Suppressor macrophage treated with lipopolysaccharide for 4 hours (primary cell): ENCODE measurements around the gene MAML3.

Experiments used
- DNase-seq: peaks from one replicate; pipeline ENCODE4 v3.0.0-alpha.2; 2020

The MAML3 gene

GRCh38 chr4:139826426-139826825 is 327.6 kb downstream of the MAML3 start:
- no peak for DNase-seq

- no peak for DNase-seq
Measured at GRCh38 chr4:139825523-139826014, 328.4 kb downstream of the MAML3 start.

GRCh38 chr4:139824882-139825522 is 329.0 kb downstream of the MAML3 start:
- no peak for DNase-seq

GRCh38 chr4:139823746-139824145 is 330.2 kb downstream of the MAML3 start:
- no peak for DNase-seq

- DNase-seq = no peak
Measured at GRCh38 chr4:139823345-139823744, 330.6 kb downstream of the MAML3 start.

GRCh38 chr4:139822391-139822790 is 331.6 kb downstream of the MAML3 start:
- no peak for DNase-seq

GRCh38 chr4:139819082-139819481 is 334.9 kb downstream of the MAML3 start:
- no peak for DNase-seq

- DNase-seq = no peak
Measured at GRCh38 chr4:139817657-139818452, 336.1 kb downstream of the MAML3 start.

GRCh38 chr4:139816856-139817255 is 337.1 kb downstream of the MAML3 start:
- DNase-seq = no peak

- peak; percentile 80 for DNase-seq
Measured at GRCh38 chr4:139815778-139816601, 338.0 kb downstream of the MAML3 start.

GRCh38 chr4:139814323-139815015 is 339.5 kb downstream of the MAML3 start:
- DNase-seq = peak; percentile 42

- peak; percentile 38 for DNase-seq
Measured at GRCh38 chr4:139813881-139814280, 340.1 kb downstream of the MAML3 start.

GRCh38 chr4:139810710-139811109 is 343.3 kb downstream of the MAML3 start:
- no peak for DNase-seq

GRCh38 chr4:139809757-139810140 is 344.2 kb downstream of the MAML3 start:
- DNase-seq = peak; percentile 33

- DNase-seq = no peak
Measured at GRCh38 chr4:139808808-139809756, 344.9 kb downstream of the MAML3 start.

GRCh38 chr4:139808381-139808807 is 345.6 kb downstream of the MAML3 start:
- DNase-seq = peak; percentile 51

GRCh38 chr4:139807483-139807882 is 346.5 kb downstream of the MAML3 start:
- DNase-seq = no peak

- no peak for DNase-seq
Measured at GRCh38 chr4:139806929-139807328, 347.1 kb downstream of the MAML3 start.

- DNase-seq = no peak
Measured at GRCh38 chr4:139802931-139803330, 351.1 kb downstream of the MAML3 start.

- DNase-seq = no peak
Measured at GRCh38 chr4:139802488-139802887, 351.5 kb downstream of the MAML3 start.

GRCh38 chr4:139801895-139802294 is 352.1 kb downstream of the MAML3 start:
- DNase-seq = no peak

- DNase-seq = no peak
Measured at GRCh38 chr4:139800082-139800481, 353.9 kb downstream of the MAML3 start.
